VCaP (cell line): ENCODE results near the gene TRIM3.

Experiments used
- H3K27ac ChIP-seq: fragments of 450-650 bp; 2 replicates; pipeline ENCODE4 v1.5.1; 2017
- CTCF ChIP-seq: fragments of 450-650 bp; conservative IDR thresholded peaks from 2 replicates; pipeline ENCODE4 v1.5.1; 2017; ENCODE audit warnings: mild to moderate bottlenecking, moderate library complexity

Gene TRIM3

GRCh38 chr11:6406370-6406769 is 67.4 kb downstream of the TRIM3 start:
- TF ChIP-seq CTCF: no peak
- H3K27ac ChIP-seq: no peak overlapping the region

- no peak for TF ChIP-seq CTCF
- H3K27ac ChIP-seq: no peak overlapping the region
These were observed 67.9 kb downstream of the TRIM3 start for GRCh38 chr11:6405846-6406245.

GRCh38 chr11:6405052-6405667 is 68.6 kb downstream of the TRIM3 start:
- H3K27ac ChIP-seq: no peak overlapping the region
- no peak for TF ChIP-seq CTCF

- no peak overlapping the region for H3K27ac ChIP-seq
- TF ChIP-seq CTCF: no peak
These were observed 69.2 kb downstream of the TRIM3 start for GRCh38 chr11:6404342-6405051.

- no peak for TF ChIP-seq CTCF
These were observed 70.2 kb downstream of the TRIM3 start for GRCh38 chr11:6403539-6403938.

GRCh38 chr11:6402561-6402981 is 71.2 kb downstream of the TRIM3 start:
- no peak for TF ChIP-seq CTCF
- H3K27ac ChIP-seq: no peak overlapping the region

More at GRCh38 chr11:6403539-6403938, 70.2 kb downstream of the TRIM3 start:
- H3K27ac ChIP-seq: no peak overlapping the region

- TF ChIP-seq CTCF: no peak
These were observed 71.7 kb downstream of the TRIM3 start for GRCh38 chr11:6402061-6402470.

More at GRCh38 chr11:6402061-6402470, 71.7 kb downstream of the TRIM3 start:
- H3K27ac ChIP-seq: no peak overlapping the region
